Heart left ventricle (tissue), 16 donors: ENCODE measurements around the gene FOXP2. TPM values are rescaled to one million over a fixed set of nuclear protein-coding genes. Genes with fewer than 3 reads are reported as not detected.

Source experiments
- ATAC-seq, 4 donors: fragments of 200-7000 bp; cut with Tn5 transposase; one replicate each; pipeline ENCODE4 v1.9.1; 2020 to 2022; ENCODE audit warnings: moderate library complexity in 4 of 4, mild to moderate bottlenecking in 3 of 4, moderate number of reproducible peaks in 1 of 4
- DNase-seq, 5 donors: peaks; one replicate each; pipeline ENCODE4 v3.0.0-alpha.2; 2020
- H3K27ac ChIP-seq, 12 donors: fragments of 200-600 bp; sonication (generic) in 4 of 12; one replicate each; pipeline versions ENCODE4 v1.5.0 to v1.8.0; 2016 to 2022; ENCODE audit warnings: mild to moderate bottlenecking in 2 of 12
- H3K27me3 ChIP-seq, 9 donors: fragments of 200-600 bp; sonication (generic) in 2 of 9; one replicate each; pipeline versions ENCODE4 v1.5.1 to v1.8.0; 2016 to 2022; ENCODE audit warnings: mild to moderate bottlenecking in 3 of 9
- H3K36me3 ChIP-seq, 9 donors: fragments of 200-600 bp; sonication (generic) in 2 of 9; one replicate each; pipeline versions ENCODE4 v1.5.0 to v1.8.0; 2018 to 2022; ENCODE audit warnings: mild to moderate bottlenecking in 2 of 9
- H3K4me1 ChIP-seq, 12 donors: fragments of 200-600 bp; sonication (generic) in 4 of 12; one replicate each; pipeline versions ENCODE4 v1.5.0 to v1.8.0; 2016 to 2022; ENCODE audit warnings: mild to moderate bottlenecking in 3 of 12
- H3K4me3 ChIP-seq, 12 donors: fragments of 200-600 bp; sonication (generic) in 4 of 12; one replicate each; pipeline versions ENCODE4 v1.5.0 to v1.8.0; 2017 to 2022; ENCODE audit warnings: mild to moderate bottlenecking in 9 of 12, moderate library complexity in 4 of 12
- H3K9me3 ChIP-seq, 12 donors: fragments of 200-600 bp; sonication (generic) in 4 of 12; one replicate each; pipeline versions ENCODE4 v1.5.0 to v1.8.0; 2016 to 2022; ENCODE audit warnings: mild to moderate bottlenecking in 1 of 12
- POLR2A ChIP-seq, 2 donors: fragments of 450-650 bp; IDR thresholded peaks; one replicate each; pipeline ENCODE4 v1.6.1; 2017; ENCODE audit warnings: antibody characterized with exemption in 2 of 2, mild to moderate bottlenecking in 2 of 2, moderate library complexity in 2 of 2
- WGBS, 4 donors: extraction: QIAGEN DNeasy Blood & Tissue Kit in 2 of 4; methylation state at CpG; one replicate each; pipeline versions ENCODE4 v1.1.5 to v1.1.7; 2013 to 2018; 5-methylcytosine and 5-hydroxymethylcytosine counted together
- intact Hi-C, 10 donors: fragments of 100-400 bp; cut with DNase I; formaldehyde crosslinking; loops; one replicate each; pipeline versions ENCODE4 v1.11.1 to v1.14.2; 2022
- polyA plus RNA-seq, 2 donors: library from polyadenylated mRNA; stranded (reverse); fragments of 200-250 nt; gene quantifications; one replicate each; pipeline ENCODE4 v1.2.3, GENCODE V29; 2013
- total RNA-seq, 9 donors: library from RNA; depleted of rRNA in 2 of 9; stranded (reverse); fragments of >200 nt in 2 of 9; fragmentation: NEBNext Ultra II Directional in 3 of 9; extraction: Animal tissue kit (Norgen Biotek cat#: 25700) in 3 of 9; gene quantifications; one replicate each; pipeline versions ENCODE4 v1.1.0 to v1.2.4, GENCODE V29; 2016 to 2023
- TF ChIP-seq, protein P1 (sequence below), 12 donors: fragments of 200-600 bp; sonication (generic) in 4 of 12; IDR thresholded peaks; one replicate each; pipeline versions ENCODE4 v1.5.0 to v1.8.0; 2018 to 2022; ENCODE audit warnings: antibody characterized with exemption in 12 of 12, mild to moderate bottlenecking in 5 of 12
- donor health status: ischemic (EF 13 %, LVEDD 7.1; RV severe dilation, severe dysfunction).
- donor health status: healthy with polysubstance abuse.
- donor health status: DM: no; HTN: yes; CAD: no.
- donor health status: DM: no; HTN: no; CAD: no.
- donor health status: ischemic (EF 25% LVEDD 6.9; RV normal size, moderate dysfunction).
- donor health status: ischemic (EF 25% LVEDD 5.7; RV mildly dilated, moderate dysfunction).
- donor health status: healthy.
- donor health status: DM: yes; HTN: yes; CAD: no.
- donor health status: ischemic (EF 35%, LVEDD 5.7; RV mildly dilated, moderate dysfunction).
- donor health status: nonischemic (EF 11% LVEDD 7.7; RV severe dilation, severe dysfunction).
- donor health status: DM: yes; HTN: yes; CAD: no.
- donor health status: PGD.
- donor health status: ischemic (EF 29% LVEDD 5.4; RV normal size, mild dysfunction).
- donor health status: nonischemic (EF 23%, LVEDD 6.1; RV moderate dilation, normal function).

The FOXP2 gene
- total and polyA plus RNA-seq, 11 donors = 0.25 to 3.7 (median 1.9) TPM

GRCh38 chr7:114628362-114628761 is 213.7 kb downstream of the FOXP2 start:
- Histone ChIP-seq H3K27me3 (no peaks in the 10 kb centered on the region), H3K4me3 (no peak overlapping the region), H3K27ac (no peak overlapping the region), H3K4me1 (no peaks in the 10 kb centered on the region), H3K36me3 (peaks cover 0 to 11% (median 0%) of the 10 kb centered on the region in 9 donors), H3K9me3 (no peaks in the 10 kb centered on the region)
- DNase-seq (no peak), ATAC-seq (no peak)
- intact Hi-C loops = no loop called here
- no peak for TF ChIP-seq POLR2A (IDR thresholded peaks at IDR 0.05)
- TF ChIP-seq, protein P1, sequence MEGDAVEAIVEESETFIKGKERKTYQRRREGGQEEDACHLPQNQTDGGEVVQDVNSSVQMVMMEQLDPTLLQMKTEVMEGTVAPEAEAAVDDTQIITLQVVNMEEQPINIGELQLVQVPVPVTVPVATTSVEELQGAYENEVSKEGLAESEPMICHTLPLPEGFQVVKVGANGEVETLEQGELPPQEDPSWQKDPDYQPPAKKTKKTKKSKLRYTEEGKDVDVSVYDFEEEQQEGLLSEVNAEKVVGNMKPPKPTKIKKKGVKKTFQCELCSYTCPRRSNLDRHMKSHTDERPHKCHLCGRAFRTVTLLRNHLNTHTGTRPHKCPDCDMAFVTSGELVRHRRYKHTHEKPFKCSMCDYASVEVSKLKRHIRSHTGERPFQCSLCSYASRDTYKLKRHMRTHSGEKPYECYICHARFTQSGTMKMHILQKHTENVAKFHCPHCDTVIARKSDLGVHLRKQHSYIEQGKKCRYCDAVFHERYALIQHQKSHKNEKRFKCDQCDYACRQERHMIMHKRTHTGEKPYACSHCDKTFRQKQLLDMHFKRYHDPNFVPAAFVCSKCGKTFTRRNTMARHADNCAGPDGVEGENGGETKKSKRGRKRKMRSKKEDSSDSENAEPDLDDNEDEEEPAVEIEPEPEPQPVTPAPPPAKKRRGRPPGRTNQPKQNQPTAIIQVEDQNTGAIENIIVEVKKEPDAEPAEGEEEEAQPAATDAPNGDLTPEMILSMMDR (IDR thresholded peaks at IDR 0.05) = no peak
- 65 to 72% (median 70%) methylated on average over 2 of the region's 2 CpGs for WGBS, 4 donors

DNA sequence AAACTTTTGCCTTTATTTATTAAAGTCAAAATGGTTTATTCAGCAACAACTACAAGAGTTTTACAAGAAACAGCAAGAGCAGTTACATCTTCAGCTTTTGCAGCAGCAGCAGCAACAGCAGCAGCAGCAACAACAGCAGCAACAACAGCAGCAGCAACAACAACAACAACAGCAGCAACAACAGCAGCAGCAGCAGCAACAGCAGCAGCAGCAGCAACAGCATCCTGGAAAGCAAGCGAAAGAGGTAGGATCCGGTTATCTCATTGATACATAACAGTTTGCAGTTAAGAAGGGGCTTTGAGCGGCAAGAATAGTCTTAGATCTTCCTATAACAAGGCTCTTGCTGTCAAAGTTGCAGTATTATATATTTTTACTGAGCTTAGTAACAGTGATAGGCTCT is 215.1 kb downstream of the FOXP2 start:
- Histone ChIP-seq H3K9me3 (no peaks in the 10 kb centered on the region), H3K27ac (no peak overlapping the region), H3K36me3 (peaks cover 0 to 11% (median 0%) of the 10 kb centered on the region in 9 donors), H3K27me3 (no peaks in the 10 kb centered on the region), H3K4me3 (no peak overlapping the region), H3K4me1 (no peaks in the 10 kb centered on the region)
- ATAC-seq = no peak
- TF ChIP-seq POLR2A (IDR thresholded peaks at IDR 0.05) = no peak
- TF ChIP-seq, protein P1 (IDR thresholded peaks at IDR 0.05) = no peak
- intact Hi-C loops = no loop called here
- DNase-seq = no peak
- 81 to 90% (median 83%) methylated on average over 3 of the region's 3 CpGs for WGBS, 4 donors

GRCh38 chr7:114630201-114630990 is 215.8 kb downstream of the FOXP2 start:
- Histone ChIP-seq H3K4me3 (no peak overlapping the region), H3K27ac (no peak overlapping the region), H3K27me3 (no peaks in the 10 kb centered on the region), H3K36me3 (peaks cover 0 to 11% (median 0%) of the 10 kb centered on the region in 9 donors), H3K4me1 (no peaks in the 10 kb centered on the region), H3K9me3 (no peaks in the 10 kb centered on the region)
- TF ChIP-seq, protein P1 (IDR thresholded peaks at IDR 0.05) = no peak
- no peak for TF ChIP-seq POLR2A (IDR thresholded peaks at IDR 0.05)
- ATAC-seq = no peak
- 67 to 70% (median 68%) methylated on average over 7 of the region's 7 CpGs for WGBS, 4 donors
- DNase-seq = no peak
- intact Hi-C loops = no loop called here

DNA sequence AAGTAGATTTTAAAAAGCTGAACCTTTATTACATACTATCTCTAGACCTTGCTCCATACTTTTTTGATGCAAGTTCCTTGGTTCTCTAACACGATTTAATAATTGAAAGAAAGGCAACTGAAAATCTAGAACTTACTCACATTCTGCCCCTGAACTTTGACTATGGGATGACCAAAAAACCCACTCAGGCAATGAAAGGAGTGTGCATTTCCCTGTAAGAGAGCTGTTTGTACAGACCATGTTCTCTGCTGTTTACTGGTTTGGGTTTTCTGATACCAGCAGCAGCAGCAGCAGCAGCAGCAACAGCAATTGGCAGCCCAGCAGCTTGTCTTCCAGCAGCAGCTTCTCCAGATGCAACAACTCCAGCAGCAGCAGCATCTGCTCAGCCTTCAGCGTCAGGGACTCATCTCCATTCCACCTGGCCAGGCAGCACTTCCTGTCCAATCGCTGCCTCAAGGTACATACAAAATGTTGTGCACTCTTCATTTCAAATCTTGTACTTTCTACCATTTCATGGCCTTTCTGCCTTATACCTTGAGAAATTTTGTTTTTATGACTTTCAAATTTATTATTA is 216.7 kb downstream of the FOXP2 start:
- Histone ChIP-seq H3K4me1 (no peaks in the 10 kb centered on the region), H3K27ac (no peak overlapping the region), H3K4me3 (no peak overlapping the region), H3K9me3 (no peaks in the 10 kb centered on the region), H3K27me3 (no peaks in the 10 kb centered on the region), H3K36me3 (peaks cover 0 to 11% (median 0%) of the 10 kb centered on the region in 9 donors)
- no peak for ATAC-seq
- TF ChIP-seq, protein P1 (IDR thresholded peaks at IDR 0.05) = no peak
- no peak for TF ChIP-seq POLR2A (IDR thresholded peaks at IDR 0.05)
- WGBS, 4 donors = 69 to 77% (median 71%) methylated on average over 3 of the region's 3 CpGs
- intact Hi-C loops = no loop called here
- DNase-seq = no peak
